Measurements from ENCODE around the gene DOK1. TPM values are rescaled to one million over a fixed set of nuclear protein-coding genes. Genes with fewer than 3 reads are reported as not detected.

Gene DOK1
- total RNA-seq, 2 donors from 2014 or later = 7.9 to 12.4 TPM

- intact Hi-C loops (cut with DNase I) = no loop called here
- DNase-seq (no peak), ATAC-seq (no peak)
Observed at GRCh38 chr2:74524005-74524404, 30.5 kb upstream of the DOK1 start.

GRCh38 chr2:74524955-74525716 is 29.4 kb upstream of the DOK1 start:
- ATAC-seq = no peak
- no peak for DNase-seq
- intact Hi-C loops (cut with DNase I) = no loop called here

GRCh38 chr2:74525717-74526648 is 28.5 kb upstream of the DOK1 start, which contains the start of gene DQX1:
TSS of gene DQX1 (minus strand) at chr2:74526231. CDS start at chr2:74525729, 502 bp downstream.
- DNase-seq = no peak
- ATAC-seq = no peak
- intact Hi-C loops (cut with DNase I) = no loop called here

DNA sequence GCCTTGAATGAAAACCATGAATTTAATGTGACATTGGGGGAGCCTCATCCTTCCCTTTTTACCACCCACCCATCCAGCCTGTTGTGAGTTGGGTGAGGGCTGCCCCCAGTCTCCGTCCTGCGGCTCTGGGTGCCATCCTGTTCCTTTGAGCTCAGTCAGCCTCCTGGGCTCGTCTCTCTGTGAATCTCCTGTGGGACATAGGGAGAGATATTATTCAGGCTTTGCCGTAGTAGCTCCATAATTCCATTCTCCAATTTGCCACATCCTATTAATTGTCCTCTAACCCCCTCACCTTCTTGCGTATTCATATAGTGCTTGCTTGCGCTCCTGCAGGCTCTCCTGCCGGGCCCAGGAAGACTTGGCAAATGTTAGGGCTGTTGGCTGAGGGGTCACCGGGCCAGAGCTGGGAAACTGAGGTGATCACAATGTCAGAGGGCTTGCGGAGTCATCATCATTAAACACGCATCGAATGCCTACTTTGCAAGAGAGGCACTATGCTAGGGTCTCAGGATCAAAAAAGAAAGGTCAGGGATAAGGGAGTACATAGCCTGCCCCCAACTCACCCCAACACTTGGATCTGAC is 27.8 kb upstream of the DOK1 start:
- intact Hi-C loops (cut with DNase I) = no loop called here
- DNase-seq (no peak), ATAC-seq (no peak)

GRCh38 chr2:74527741-74528140 is 26.8 kb upstream of the DOK1 start:
- ATAC-seq (no peak), DNase-seq (no peak)
- intact Hi-C loops (cut with DNase I) = loop anchor here in 1 of 2 donors (2.0 kb wide), 1 partner anchor 17 kb away; no protein-coding TSS in a partner anchor

- ATAC-seq (peak; percentile 0 to 1), DNase-seq (no peak)
- intact Hi-C loops (cut with DNase I) = loop anchor here in 1 of 2 donors (2.0 kb wide), 1 partner anchor 18 kb away; no protein-coding TSS in a partner anchor
Observed at GRCh38 chr2:74528600-74529356, 25.7 kb upstream of the DOK1 start.

DNA sequence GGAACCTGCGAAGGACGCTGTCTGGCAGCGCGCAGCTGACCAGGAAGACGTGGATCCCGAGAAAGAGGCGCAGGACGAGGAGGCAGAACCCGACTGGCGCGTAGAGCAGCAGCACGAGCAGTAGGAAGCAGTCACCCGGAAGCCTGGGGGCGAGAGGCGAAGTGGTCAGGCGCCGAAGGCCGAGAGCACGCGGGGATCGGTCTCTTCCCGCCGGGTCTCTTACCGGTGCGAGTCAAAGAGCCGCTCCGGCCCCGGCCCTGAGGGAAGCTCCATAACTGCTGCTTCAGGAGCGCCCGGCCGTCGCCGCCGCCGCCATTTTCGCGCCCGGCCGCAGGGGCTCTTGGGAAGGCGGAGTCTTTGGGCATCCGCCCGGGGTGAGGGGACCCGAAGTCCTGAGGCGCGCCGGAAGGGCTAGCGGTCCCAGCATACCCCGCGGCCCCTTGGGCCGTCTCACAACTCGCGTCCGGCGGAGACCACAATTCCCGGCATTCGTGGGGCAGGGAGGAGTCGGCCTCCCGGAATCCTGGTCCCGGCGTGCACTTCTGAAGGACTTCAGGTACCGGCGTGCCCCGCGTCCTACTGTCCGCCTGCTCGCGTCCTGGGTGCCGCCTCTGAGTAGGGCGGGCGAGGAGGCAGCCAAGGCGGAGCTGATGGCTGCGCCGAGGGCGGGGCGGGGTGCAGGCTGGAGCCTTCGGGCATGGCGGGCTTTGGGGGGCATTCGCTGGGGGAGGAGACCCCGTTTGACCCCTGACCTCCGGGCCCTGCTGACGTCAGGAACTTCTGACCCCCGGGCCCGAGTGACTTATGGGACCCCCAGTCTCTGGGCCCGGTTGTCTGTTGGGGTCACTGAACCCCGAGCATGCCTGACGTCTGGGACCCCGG is 24.9 kb upstream of the DOK1 start, which contains the start of the genes AUP1 and HTRA2:
AUP1 (minus strand) TSS at position 350 of the 882 bp plus-strand sequence; CDS start at position 273, 77 bp downstream.
HTRA2 (plus strand) TSS at position 577 of the 882 bp plus-strand sequence; CDS start at position 651, 74 bp downstream.
- peak; percentile 95 to 97 for ATAC-seq
- intact Hi-C loops (cut with DNase I) = loop anchor here in 1 of 2 donors (2.0 to 5.0 kb wide), 2 partner anchors 19 to 58 kb away; no protein-coding TSS in a partner anchor
- peak; percentile 99 for DNase-seq

DNA sequence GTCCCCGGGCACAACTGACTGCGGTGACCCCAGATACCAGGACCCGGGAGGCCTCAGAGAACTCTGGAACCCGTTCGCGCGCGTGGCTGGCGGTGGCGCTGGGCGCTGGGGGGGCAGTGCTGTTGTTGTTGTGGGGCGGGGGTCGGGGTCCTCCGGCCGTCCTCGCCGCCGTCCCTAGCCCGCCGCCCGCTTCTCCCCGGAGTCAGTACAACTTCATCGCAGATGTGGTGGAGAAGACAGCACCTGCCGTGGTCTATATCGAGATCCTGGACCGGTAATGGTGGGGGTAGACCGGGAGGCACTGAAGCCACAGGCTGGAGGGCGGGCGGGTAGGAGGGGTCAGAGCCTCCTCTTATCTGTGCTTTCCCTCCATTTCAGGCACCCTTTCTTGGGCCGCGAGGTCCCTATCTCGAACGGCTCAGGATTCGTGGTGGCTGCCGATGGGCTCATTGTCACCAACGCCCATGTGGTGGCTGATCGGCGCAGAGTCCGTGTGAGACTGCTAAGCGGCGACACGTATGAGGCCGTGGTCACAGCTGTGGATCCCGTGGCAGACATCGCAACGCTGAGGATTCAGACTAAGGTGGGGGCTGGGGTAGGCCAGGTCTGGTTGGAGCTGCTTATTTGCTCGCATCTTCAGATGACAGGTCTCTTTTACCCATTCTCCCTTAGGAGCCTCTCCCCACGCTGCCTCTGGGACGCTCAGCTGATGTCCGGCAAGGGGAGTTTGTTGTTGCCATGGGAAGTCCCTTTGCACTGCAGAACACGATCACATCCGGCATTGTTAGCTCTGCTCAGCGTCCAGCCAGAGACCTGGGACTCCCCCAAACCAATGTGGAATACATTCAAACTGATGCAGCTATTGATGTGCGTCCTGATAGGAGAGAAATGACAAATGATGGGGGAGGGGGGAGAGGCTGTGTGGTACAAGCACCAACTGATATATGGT is 24.0 kb upstream of the DOK1 start:
- DNase-seq = no peak
- intact Hi-C loops (cut with DNase I) = loop anchor here in 1 of 2 donors (5.0 kb wide), 1 partner anchor 57 kb away; no protein-coding TSS in a partner anchor

DNA sequence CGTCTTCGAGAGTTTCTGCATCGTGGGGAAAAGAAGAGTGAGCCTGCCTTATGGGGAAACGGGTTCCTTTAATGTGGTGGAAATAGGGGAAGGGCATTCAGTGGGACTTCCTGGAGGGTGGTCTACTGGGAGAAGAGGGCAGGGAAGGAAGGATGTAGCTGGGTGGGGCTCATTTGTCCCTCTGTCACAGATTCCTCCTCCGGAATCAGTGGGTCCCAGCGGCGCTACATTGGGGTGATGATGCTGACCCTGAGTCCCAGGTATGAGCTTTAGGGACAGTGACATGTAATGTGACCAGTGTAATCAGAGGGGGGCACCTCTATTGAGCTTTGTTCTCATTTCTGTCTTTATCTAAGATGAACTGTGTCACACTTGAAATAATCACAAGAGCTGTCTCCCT is 22.9 kb upstream of the DOK1 start:
- intact Hi-C loops (cut with DNase I) = loop anchor here in 1 of 2 donors (5.0 kb wide), 1 partner anchor 56 kb away; no protein-coding TSS in a partner anchor
- no peak for ATAC-seq
- DNase-seq = no peak

More for the DNA sequence above, 24.0 kb upstream of the DOK1 start:
- ATAC-seq = peak; percentile 34 to 53

DNA sequence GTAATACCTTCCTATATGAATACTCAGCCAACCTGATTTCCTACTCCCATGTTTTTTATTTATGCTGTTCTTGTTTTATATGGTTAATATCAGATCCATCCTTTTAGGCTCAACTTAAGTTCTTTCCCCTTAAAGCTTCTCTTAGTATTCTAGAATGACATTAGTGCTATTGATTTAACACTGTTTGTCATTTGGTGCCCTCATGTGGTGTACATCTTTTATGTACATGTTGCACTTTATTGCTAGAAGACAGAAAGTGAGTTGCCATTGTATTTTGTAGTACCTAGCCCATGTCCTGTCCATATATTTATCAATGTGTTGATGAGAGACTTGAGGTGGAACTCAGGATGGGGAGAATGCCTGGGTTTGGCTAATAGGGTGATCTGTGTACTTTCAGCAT is 22.3 kb upstream of the DOK1 start:
- ATAC-seq = no peak
- no peak for DNase-seq
- intact Hi-C loops (cut with DNase I) = loop anchor here in 1 of 2 donors (5.0 kb wide), 1 partner anchor 55 kb away; no protein-coding TSS in a partner anchor

- intact Hi-C loops (cut with DNase I) = loop anchor here in 1 of 2 donors (5.0 kb wide), 1 partner anchor 54 kb away; no protein-coding TSS in a partner anchor
- DNase-seq = no peak
- no peak for ATAC-seq
Observed at GRCh38 chr2:74533464-74533863, 21.1 kb upstream of the DOK1 start.

DNA sequence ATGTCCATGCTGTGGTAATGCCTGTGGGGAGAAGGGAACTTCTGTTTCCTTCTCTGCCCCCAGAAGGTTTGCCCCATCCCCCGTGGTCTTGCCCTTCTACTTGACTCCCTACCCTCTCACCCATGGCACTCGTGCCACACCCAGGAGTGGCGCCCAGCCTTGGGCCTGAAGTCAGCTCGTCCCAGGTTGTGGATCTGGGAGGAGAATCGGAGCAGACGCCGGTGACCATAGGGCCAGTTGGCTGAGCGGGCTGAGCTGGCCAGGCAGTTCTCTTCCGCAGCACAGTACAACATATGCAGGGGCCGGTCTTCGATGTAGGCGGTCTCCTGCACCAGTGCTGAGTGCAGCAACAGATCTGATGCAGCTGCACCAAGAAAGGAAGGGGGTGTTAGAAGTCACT is 20.1 kb upstream of the DOK1 start:
- DNase-seq = no peak
- no peak for ATAC-seq
- intact Hi-C loops (cut with DNase I) = loop anchor here in 1 of 2 donors (5.0 kb wide), 1 partner anchor 53 kb away; no protein-coding TSS in a partner anchor

DNA sequence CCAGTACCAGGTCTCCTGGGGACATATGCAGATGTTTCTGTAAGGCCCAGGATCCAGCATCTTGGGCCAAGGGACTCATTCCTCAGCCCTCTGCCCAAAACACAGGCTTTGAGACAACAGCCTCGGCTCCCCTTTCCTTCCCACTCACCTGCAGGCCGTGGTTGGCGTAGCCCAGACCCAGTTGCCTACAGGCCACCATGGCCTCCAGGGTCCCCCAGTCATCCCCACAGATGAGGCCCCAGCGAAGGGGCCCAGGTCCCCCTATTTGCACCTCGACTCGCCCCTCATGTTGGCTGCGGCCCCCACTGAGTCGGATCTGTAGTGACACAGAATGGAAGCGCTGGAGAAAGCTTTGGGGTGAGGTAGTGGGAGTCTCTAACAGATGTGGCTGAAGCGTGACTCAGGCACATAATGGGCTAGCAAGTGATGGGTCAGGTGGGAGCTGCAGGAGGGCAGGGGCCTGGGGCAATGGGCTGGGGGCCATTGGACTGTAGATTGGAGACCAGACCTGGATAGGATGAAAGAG is 19.0 kb upstream of the DOK1 start:
- intact Hi-C loops (cut with DNase I) = no loop called here
- DNase-seq (no peak), ATAC-seq (no peak)

GRCh38 chr2:74536166-74536950 is 18.2 kb upstream of the DOK1 start:
- DNase-seq (no peak), ATAC-seq (no peak)
- intact Hi-C loops (cut with DNase I) = no loop called here

- DNase-seq = no peak
- intact Hi-C loops (cut with DNase I) = no loop called here
- no peak for ATAC-seq
Observed at GRCh38 chr2:74537140-74537539, 17.4 kb upstream of the DOK1 start.
